A549 (cell line): ENCODE results near the gene DZANK1.

Experiments used
- HOXB13 ChIP-seq: fragments of 250-450 bp; sonication (Bioruptor Pico); IDR thresholded peaks from 2 replicates; pipeline ENCODE4 v1.5.0; 2020; ENCODE audit warnings: low read depth, mild to moderate bottlenecking, moderate library complexity
- TF ChIP-seq, protein P1 (sequence below): fragments of 150-350 bp; IDR thresholded peaks from 2 replicates; pipeline ENCODE4 v1.6.1; 2014; ENCODE audit warnings: low read depth, mild to moderate bottlenecking, low read length

DNA sequence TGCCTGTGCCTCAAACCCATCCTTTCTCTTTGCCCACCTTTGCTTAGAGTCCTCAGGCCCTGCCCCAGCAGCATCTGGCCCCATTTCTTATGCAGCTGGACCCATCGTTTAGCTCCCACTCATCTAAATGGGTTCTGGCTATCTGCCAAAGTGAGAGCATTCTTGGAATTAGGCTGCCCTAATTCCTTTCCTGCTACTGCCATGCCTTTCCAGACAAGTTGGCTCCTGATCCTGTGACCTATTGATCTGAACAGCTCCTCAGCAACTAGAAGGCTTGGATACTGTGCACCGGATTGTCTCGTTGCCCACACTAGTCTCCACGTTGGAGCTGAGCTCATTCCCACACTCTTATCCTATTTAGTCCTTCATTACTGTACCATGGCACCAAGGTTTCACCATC, 22.9 kb downstream of the DZANK1 start:
- TF ChIP-seq, protein P1, sequence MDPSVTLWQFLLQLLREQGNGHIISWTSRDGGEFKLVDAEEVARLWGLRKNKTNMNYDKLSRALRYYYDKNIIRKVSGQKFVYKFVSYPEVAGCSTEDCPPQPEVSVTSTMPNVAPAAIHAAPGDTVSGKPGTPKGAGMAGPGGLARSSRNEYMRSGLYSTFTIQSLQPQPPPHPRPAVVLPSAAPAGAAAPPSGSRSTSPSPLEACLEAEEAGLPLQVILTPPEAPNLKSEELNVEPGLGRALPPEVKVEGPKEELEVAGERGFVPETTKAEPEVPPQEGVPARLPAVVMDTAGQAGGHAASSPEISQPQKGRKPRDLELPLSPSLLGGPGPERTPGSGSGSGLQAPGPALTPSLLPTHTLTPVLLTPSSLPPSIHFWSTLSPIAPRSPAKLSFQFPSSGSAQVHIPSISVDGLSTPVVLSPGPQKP: no peak
- TF ChIP-seq HOXB13 (CRISPR knock-in tag): no peak
